ENCODE data around the gene SASH3.

DNA sequence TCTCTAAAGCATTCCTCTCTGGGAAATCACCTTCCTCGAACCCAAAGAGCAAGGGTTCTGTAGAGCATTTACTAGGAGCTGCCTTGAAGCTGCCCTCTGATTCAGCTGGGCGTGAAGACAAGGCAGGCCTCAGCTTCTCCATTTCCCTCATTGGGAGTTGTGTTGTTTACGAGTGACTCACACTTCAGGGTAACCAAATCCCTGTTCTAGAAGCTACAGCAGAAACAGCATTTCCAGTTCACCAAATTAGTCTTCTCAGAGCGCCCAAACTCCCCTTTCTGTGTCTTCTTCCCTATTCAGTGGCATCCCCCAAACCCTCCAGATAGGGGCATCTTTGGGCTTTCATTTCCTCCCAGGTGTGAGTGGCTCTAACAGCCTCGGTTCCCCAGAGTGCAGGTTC, 41.8 kb upstream of the SASH3 start:
- TF ChIP-seq ZNF292 (tag by site-specific recombination; IDR thresholded peaks at IDR 0.05; ENCODE audit: borderline replicate concordance, low read depth) = no peak
- no peak for TF ChIP-seq ZBTB8A (tag by site-specific recombination; IDR thresholded peaks at IDR 0.05)
- TF ChIP-seq, protein P1, sequence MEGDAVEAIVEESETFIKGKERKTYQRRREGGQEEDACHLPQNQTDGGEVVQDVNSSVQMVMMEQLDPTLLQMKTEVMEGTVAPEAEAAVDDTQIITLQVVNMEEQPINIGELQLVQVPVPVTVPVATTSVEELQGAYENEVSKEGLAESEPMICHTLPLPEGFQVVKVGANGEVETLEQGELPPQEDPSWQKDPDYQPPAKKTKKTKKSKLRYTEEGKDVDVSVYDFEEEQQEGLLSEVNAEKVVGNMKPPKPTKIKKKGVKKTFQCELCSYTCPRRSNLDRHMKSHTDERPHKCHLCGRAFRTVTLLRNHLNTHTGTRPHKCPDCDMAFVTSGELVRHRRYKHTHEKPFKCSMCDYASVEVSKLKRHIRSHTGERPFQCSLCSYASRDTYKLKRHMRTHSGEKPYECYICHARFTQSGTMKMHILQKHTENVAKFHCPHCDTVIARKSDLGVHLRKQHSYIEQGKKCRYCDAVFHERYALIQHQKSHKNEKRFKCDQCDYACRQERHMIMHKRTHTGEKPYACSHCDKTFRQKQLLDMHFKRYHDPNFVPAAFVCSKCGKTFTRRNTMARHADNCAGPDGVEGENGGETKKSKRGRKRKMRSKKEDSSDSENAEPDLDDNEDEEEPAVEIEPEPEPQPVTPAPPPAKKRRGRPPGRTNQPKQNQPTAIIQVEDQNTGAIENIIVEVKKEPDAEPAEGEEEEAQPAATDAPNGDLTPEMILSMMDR (tag by site-specific recombination; IDR thresholded peaks at IDR 0.05) = no peak
- TF ChIP-seq, protein P2, sequence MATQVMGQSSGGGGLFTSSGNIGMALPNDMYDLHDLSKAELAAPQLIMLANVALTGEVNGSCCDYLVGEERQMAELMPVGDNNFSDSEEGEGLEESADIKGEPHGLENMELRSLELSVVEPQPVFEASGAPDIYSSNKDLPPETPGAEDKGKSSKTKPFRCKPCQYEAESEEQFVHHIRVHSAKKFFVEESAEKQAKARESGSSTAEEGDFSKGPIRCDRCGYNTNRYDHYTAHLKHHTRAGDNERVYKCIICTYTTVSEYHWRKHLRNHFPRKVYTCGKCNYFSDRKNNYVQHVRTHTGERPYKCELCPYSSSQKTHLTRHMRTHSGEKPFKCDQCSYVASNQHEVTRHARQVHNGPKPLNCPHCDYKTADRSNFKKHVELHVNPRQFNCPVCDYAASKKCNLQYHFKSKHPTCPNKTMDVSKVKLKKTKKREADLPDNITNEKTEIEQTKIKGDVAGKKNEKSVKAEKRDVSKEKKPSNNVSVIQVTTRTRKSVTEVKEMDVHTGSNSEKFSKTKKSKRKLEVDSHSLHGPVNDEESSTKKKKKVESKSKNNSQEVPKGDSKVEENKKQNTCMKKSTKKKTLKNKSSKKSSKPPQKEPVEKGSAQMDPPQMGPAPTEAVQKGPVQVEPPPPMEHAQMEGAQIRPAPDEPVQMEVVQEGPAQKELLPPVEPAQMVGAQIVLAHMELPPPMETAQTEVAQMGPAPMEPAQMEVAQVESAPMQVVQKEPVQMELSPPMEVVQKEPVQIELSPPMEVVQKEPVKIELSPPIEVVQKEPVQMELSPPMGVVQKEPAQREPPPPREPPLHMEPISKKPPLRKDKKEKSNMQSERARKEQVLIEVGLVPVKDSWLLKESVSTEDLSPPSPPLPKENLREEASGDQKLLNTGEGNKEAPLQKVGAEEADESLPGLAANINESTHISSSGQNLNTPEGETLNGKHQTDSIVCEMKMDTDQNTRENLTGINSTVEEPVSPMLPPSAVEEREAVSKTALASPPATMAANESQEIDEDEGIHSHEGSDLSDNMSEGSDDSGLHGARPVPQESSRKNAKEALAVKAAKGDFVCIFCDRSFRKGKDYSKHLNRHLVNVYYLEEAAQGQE (tag by site-specific recombination; IDR thresholded peaks at IDR 0.05) = no peak
- TF ChIP-seq, protein P3, sequence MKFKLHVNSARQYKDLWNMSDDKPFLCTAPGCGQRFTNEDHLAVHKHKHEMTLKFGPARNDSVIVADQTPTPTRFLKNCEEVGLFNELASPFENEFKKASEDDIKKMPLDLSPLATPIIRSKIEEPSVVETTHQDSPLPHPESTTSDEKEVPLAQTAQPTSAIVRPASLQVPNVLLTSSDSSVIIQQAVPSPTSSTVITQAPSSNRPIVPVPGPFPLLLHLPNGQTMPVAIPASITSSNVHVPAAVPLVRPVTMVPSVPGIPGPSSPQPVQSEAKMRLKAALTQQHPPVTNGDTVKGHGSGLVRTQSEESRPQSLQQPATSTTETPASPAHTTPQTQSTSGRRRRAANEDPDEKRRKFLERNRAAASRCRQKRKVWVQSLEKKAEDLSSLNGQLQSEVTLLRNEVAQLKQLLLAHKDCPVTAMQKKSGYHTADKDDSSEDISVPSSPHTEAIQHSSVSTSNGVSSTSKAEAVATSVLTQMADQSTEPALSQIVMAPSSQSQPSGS (tag by site-specific recombination; IDR thresholded peaks at IDR 0.05; ENCODE audit: low read depth) = no peak
- no peak for TF ChIP-seq ZBTB1 (tag by site-specific recombination; IDR thresholded peaks at IDR 0.05)
- no peak for TF ChIP-seq GLIS2 (tag by site-specific recombination; IDR thresholded peaks at IDR 0.05)

Data from HEK293 (cell line).